WTC11 (cell line): Measurements from ENCODE around the gene ZMYND8.

ENCODE experiments used
- CREM ChIP-seq: sonication (generic); formaldehyde crosslinking; IDR thresholded peaks from 2 replicates; pipeline ENCODE4 v1.8.1; 2022; ENCODE audit warnings: mild to moderate bottlenecking, missing genetic modification reagents, moderate library complexity
- IRF2 ChIP-seq: sonication (generic); formaldehyde crosslinking; IDR thresholded peaks from 2 replicates; pipeline ENCODE4 v1.8.0; 2022; ENCODE audit warnings: low read depth, missing genetic modification reagents, borderline replicate concordance
- NFYB ChIP-seq: sonication (generic); formaldehyde crosslinking; conservative IDR thresholded peaks from 2 replicates; pipeline ENCODE4 v1.8.0; 2022; ENCODE audit warnings: low read depth, missing genetic modification reagents
- RELA ChIP-seq: sonication (generic); formaldehyde crosslinking; IDR thresholded peaks from 2 replicates; pipeline ENCODE4 v1.8.1; 2022; ENCODE audit warnings: missing genetic modification reagents, mild to moderate bottlenecking, borderline replicate concordance
- SP1 ChIP-seq: sonication (generic); formaldehyde crosslinking; conservative IDR thresholded peaks from 2 replicates; pipeline ENCODE4 v1.8.1; 2022; ENCODE audit warnings: missing genetic modification reagents
- TF ChIP-seq, protein P1 (sequence below): fragments of 200-600 bp; IDR thresholded peaks from 2 replicates; pipeline ENCODE4 v1.8.0; 2022; ENCODE audit warnings: antibody characterized with exemption
- TF ChIP-seq, protein P2 (sequence below): sonication (generic); formaldehyde crosslinking; conservative IDR thresholded peaks from 2 replicates; pipeline ENCODE4 v1.8.1; 2022; ENCODE audit warnings: mild to moderate bottlenecking, missing genetic modification reagents
- TF ChIP-seq, protein P3 (sequence below): sonication (generic); formaldehyde crosslinking; IDR thresholded peaks from 2 replicates; pipeline ENCODE4 v1.8.0; 2022; ENCODE audit warnings: mild to moderate bottlenecking, missing genetic modification reagents

DNA sequence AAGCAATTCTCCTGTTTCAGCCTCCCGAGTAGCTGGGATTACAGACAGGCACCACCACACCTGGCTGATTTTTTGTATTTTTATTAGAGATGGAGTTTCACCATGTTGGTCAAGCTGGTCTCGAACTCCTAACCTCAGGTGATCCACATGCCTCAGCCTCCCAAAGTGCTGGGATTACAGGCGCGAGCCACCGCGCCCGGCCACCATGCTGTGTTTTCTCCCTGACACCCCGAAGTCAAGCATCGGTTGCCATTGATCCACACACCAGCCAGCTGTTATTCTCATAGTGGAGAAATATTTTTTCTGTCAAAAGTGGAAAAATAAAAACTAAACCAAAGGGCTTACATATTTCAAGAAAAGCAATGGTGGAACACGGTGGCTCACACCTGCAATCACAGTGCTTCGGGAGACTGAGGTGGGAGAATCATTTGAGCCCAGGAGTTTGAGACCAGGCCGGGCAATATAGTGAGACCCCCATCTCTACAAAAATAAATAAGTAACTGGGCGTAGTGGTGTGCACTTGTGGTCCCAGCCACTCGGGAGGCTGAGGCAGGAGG is 157.4 kb downstream of the ZMYND8 start:
- TF ChIP-seq, protein P1, sequence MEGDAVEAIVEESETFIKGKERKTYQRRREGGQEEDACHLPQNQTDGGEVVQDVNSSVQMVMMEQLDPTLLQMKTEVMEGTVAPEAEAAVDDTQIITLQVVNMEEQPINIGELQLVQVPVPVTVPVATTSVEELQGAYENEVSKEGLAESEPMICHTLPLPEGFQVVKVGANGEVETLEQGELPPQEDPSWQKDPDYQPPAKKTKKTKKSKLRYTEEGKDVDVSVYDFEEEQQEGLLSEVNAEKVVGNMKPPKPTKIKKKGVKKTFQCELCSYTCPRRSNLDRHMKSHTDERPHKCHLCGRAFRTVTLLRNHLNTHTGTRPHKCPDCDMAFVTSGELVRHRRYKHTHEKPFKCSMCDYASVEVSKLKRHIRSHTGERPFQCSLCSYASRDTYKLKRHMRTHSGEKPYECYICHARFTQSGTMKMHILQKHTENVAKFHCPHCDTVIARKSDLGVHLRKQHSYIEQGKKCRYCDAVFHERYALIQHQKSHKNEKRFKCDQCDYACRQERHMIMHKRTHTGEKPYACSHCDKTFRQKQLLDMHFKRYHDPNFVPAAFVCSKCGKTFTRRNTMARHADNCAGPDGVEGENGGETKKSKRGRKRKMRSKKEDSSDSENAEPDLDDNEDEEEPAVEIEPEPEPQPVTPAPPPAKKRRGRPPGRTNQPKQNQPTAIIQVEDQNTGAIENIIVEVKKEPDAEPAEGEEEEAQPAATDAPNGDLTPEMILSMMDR: no peak
- TF ChIP-seq CREM (CRISPR knock-in tag) (no peak), SP1 (CRISPR knock-in tag) (no peak), NFYB (CRISPR knock-in tag) (no peak), IRF2 (CRISPR knock-in tag) (no peak), RELA (CRISPR knock-in tag) (no peak)
- TF ChIP-seq, protein P2, sequence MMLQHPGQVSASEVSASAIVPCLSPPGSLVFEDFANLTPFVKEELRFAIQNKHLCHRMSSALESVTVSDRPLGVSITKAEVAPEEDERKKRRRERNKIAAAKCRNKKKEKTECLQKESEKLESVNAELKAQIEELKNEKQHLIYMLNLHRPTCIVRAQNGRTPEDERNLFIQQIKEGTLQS (CRISPR knock-in tag): no peak
- TF ChIP-seq, protein P3, sequence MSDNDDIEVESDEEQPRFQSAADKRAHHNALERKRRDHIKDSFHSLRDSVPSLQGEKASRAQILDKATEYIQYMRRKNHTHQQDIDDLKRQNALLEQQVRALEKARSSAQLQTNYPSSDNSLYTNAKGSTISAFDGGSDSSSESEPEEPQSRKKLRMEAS (CRISPR knock-in tag): no peak
